WI38 (cell line): ENCODE data around the gene HYI.

ENCODE experiments used
- H3K4me3 ChIP-seq: 2 replicates; pipeline ENCODE4 v1.5.1; 2011; ENCODE audit warnings: low read depth, mild to moderate bottlenecking, control low read depth, low read length
- CTCF ChIP-seq: IDR thresholded peaks from 2 replicates; pipeline ENCODE4 v1.5.1; 2012; ENCODE audit warnings: low read depth, mild to moderate bottlenecking, control low read depth, low read length

Gene HYI

GRCh38 chr1:43422995-43423671 lies 30.6 kb downstream of the HYI start:
- TF ChIP-seq CTCF: no peak

DNA sequence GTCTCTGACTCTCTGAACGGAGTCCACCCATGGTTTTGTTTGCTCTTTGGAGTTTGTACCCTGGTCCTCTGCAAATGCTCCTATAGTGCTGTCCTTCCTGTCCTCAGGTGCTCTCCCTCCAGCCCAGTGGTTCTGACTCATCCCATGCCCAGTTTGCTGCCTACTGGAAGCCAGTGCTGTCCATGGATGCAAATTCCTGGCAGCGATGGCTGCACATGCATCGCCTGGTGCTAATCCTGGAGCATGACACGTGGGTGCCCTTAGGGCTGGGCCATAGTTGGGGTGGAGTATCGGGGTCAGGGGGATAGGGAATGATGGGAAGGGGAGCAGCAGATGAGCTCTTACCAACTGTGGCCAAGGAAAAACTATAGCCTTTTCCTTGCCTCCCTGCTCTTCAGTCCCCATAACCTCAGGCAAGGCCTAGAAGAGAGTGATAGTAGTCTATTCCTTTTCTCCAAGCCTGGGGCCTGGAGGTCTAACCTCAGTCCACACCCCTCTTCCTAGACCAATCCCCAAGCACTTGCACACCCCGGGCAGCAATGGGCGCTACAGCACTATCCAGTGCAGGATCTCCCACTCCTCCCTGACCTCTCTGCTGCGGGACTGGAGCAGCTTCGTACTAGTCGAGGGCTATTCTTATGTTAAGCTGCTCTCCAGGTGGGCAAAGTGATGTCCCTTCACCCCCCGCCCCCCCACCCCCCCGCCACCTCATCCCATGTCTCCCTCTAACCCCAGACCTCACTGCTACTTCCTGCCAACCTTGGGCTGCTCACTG lies 31.6 kb downstream of the HYI start:
- TF ChIP-seq CTCF: no peak
- no peak overlapping the region for H3K4me3 ChIP-seq

More at GRCh38 chr1:43422995-43423671, 30.6 kb downstream of the HYI start:
- H3K4me3 ChIP-seq: no peak overlapping the region

GRCh38 chr1:43421396-43421795 lies 32.3 kb downstream of the HYI start:
- H3K4me3 ChIP-seq: no peak overlapping the region
- TF ChIP-seq CTCF: no peak

GRCh38 chr1:43420874-43421273 lies 32.9 kb downstream of the HYI start:
- no peak for TF ChIP-seq CTCF
- H3K4me3 ChIP-seq: no peak overlapping the region

GRCh38 chr1:43419627-43420425 lies 33.9 kb downstream of the HYI start:
- no peak for TF ChIP-seq CTCF
- H3K4me3 ChIP-seq: no peak overlapping the region

DNA sequence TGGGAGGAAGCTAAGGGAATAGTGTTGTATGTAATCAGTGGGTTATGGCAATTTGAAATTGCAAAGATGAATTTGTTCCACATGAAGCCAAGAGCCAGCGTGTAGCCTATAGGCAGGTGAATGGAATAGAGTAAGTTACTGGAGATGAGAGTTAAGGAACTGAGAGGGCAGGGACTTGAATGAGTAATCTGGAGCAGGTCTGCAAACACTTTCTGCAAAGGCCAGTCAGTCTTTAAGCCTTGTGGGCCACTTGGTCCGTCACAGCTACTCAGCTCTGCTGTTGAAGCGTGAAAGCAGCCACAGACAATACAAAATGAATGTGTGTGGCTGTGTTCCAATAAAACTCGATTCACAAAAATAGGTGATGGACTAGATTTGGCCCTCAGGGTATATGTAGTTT lies 34.9 kb downstream of the HYI start:
- H3K4me3 ChIP-seq: no peak overlapping the region
- no peak for TF ChIP-seq CTCF
